ENCODE results near the gene USH2A. TPM values are rescaled to one million over a fixed set of nuclear protein-coding genes. Genes with fewer than 3 reads are reported as not detected.

The USH2A gene
- polyA plus RNA-seq, 2 of the 4 experiments (the other 2 are of a cell fraction) = not detected

DNA sequence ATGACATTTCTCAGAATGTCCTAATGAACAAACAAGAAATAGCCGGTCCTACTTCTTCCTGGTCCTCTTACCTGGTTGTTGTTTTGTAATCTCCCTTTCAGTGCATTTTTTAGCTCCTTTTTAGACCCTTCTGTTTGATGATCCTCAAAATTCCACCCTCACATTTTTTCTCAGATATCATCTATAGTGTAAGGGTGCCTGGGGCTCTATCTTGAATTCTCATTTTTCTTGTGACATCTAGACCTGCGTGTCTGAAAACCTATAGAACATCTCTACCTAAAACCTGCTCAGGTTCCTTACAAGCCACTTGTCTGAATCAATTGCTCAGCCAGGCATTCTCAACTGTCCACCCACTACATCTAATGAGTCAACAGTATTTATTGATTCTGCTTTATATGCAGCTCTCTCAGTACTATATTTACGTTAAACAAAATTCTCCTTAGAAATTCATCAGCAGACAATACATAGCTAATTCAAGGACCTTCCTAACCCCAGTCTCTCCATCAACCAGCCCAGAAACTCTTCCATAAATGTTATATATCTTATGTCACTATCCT is 36.5 kb upstream of the USH2A start:
- CTCF ChIA-PET = no interaction called here

DNA sequence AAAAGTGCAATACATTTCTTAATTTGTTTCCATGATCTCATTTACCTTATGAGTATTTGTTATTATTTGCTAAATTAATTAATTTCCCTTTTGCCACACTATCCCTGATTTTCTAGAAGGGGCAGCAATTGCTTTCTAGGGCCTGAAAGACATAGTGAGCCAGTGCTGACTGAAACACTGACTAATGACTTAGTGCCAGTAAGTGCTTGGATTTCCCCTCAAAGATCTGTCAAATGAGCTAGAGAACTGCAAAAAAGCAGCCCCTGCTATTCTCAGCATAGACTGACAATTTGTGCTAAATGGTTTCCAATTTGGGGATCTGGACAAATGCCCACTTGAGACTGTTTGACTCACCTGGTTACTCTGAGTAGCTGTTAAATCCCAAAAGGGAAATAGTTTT is 35.6 kb upstream of the USH2A start:
- Histone ChIP-seq H3K27ac (no peak overlapping the region), H3K4me3 (no peak overlapping the region), H3K9me3 (no peaks in the 10 kb centered on the region), H3K4me1 (no peaks in the 10 kb centered on the region), H3K4me2 (no peak overlapping the region)
- CTCF ChIA-PET = no interaction called here
- no peak for ATAC-seq
- DNase-seq (ENCODE audit: low read depth in 1 of 2, low spot score in 1 of 2) = no peak
- TF ChIP-seq NPAS2 (CRISPR knock-in tag; IDR thresholded peaks at IDR 0.05; ENCODE audit: borderline replicate concordance) (no peak), KDM5A (IDR thresholded peaks at IDR 0.05) (no peak), ZSCAN20 (CRISPR knock-in tag; IDR thresholded peaks at IDR 0.05) (no peak), GATA3 (IDR thresholded peaks at IDR 0.05; ENCODE audit: borderline replicate concordance) (no peak), CHD4 (IDR thresholded peaks at IDR 0.05; ENCODE audit: borderline replicate concordance) (no peak), CHD2 (IDR thresholded peaks at IDR 0.05; ENCODE audit: low read length, partially characterized antibody) (no peak), HOXB5 (CRISPR knock-in tag; IDR thresholded peaks at IDR 0.05) (no peak), EP300 (IDR thresholded peaks at IDR 0.05) (no peak), RARB (CRISPR knock-in tag; IDR thresholded peaks at IDR 0.05) (no peak)
- TF ChIP-seq, protein P1, sequence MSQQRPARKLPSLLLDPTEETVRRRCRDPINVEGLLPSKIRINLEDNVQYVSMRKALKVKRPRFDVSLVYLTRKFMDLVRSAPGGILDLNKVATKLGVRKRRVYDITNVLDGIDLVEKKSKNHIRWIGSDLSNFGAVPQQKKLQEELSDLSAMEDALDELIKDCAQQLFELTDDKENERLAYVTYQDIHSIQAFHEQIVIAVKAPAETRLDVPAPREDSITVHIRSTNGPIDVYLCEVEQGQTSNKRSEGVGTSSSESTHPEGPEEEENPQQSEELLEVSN (IDR thresholded peaks at IDR 0.05; ENCODE audit: borderline replicate concordance, low read depth) = no peak
- TF ChIP-seq, protein P2, sequence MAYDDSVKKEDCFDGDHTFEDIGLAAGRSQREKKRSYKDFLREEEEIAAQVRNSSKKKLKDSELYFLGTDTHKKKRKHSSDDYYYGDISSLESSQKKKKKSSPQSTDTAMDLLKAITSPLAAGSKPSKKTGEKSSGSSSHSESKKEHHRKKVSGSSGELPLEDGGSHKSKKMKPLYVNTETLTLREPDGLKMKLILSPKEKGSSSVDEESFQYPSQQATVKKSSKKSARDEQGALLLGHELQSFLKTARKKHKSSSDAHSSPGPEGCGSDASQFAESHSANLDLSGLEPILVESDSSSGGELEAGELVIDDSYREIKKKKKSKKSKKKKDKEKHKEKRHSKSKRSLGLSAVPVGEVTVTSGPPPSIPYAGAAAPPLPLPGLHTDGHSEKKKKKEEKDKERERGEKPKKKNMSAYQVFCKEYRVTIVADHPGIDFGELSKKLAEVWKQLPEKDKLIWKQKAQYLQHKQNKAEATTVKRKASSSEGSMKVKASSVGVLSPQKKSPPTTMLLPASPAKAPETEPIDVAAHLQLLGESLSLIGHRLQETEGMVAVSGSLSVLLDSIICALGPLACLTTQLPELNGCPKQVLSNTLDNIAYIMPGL (CRISPR knock-in tag; IDR thresholded peaks at IDR 0.05; ENCODE audit: borderline replicate concordance) = no peak
- TF ChIP-seq, protein P3, sequence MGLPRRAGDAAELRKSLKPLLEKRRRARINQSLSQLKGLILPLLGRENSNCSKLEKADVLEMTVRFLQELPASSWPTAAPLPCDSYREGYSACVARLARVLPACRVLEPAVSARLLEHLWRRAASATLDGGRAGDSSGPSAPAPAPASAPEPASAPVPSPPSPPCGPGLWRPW (IDR thresholded peaks at IDR 0.05) = no peak
- FAIRE-seq = no peak
- POLR2A ChIA-PET = no interaction called here

More for the DNA sequence above, 36.5 kb upstream of the USH2A start:
- no peak overlapping the region for H3K4me3 ChIP-seq
- POLR2A ChIA-PET = no interaction called here
- no peaks in the 10 kb centered on the region for H3K9me3 ChIP-seq
- FAIRE-seq = no peak
- H3K27ac ChIP-seq = no peak overlapping the region
- WGBS (ENCODE audit: missing lambda C conversion rate) = 32% methylated on average over 3 of the region's 3 CpGs
- ATAC-seq = no peak
- H3K4me1 ChIP-seq = no peaks in the 10 kb centered on the region
- DNase-seq (ENCODE audit: low read depth in 1 of 2, low spot score in 1 of 2) = no peak
- no peak overlapping the region for H3K4me2 ChIP-seq
- no peak for TF ChIP-seq RNF2 (IDR thresholded peaks at IDR 0.05; ENCODE audit: borderline replicate concordance, low read depth)
- no peak for TF ChIP-seq SREBF2 (IDR thresholded peaks at IDR 0.05)
- no peak for TF ChIP-seq ESRRA (IDR thresholded peaks at IDR 0.05; ENCODE audit: borderline replicate concordance, low read length)
- TF ChIP-seq, protein P1 (IDR thresholded peaks at IDR 0.05; ENCODE audit: borderline replicate concordance, low read depth) = no peak
- TF ChIP-seq FOSL2 (IDR thresholded peaks at IDR 0.05) = no peak
- no peak for TF ChIP-seq FOSL2 (CRISPR knock-in tag; IDR thresholded peaks at IDR 0.05)
- no peak for TF ChIP-seq EHF (CRISPR knock-in tag; IDR thresholded peaks at IDR 0.05)
- no peak for TF ChIP-seq RARB (CRISPR knock-in tag; IDR thresholded peaks at IDR 0.05)
- TF ChIP-seq EP300 (IDR thresholded peaks at IDR 0.05) = no peak
- TF ChIP-seq, protein P4, sequence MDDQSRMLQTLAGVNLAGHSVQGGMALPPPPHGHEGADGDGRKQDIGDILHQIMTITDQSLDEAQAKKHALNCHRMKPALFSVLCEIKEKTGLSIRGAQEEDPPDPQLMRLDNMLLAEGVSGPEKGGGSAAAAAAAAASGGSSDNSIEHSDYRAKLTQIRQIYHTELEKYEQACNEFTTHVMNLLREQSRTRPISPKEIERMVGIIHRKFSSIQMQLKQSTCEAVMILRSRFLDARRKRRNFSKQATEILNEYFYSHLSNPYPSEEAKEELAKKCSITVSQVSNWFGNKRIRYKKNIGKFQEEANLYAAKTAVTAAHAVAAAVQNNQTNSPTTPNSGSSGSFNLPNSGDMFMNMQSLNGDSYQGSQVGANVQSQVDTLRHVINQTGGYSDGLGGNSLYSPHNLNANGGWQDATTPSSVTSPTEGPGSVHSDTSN (IDR thresholded peaks at IDR 0.05) = no peak

DNA sequence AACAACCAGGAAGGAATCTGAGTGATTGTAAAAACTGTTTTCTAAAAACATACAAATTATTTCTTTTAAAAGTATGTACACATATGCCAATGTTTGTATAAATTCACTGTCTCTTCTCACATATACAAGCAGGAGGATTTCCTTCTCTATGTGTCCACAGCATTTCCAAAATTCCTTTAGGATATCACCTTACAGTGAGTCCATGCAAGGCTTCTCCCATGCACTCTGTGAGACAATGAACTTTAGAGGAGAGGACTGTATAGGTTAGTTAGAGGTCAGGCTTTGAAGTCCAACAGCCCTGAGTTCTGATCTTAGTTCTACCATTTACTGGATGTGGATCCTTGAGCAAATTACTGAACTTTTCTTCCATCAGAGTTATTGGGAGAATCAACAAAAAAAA is 34.1 kb upstream of the USH2A start:
- Histone ChIP-seq H3K9me3 (no peaks in the 10 kb centered on the region), H3K27ac (no peak overlapping the region), H3K4me1 (no peaks in the 10 kb centered on the region), H3K4me3 (no peak overlapping the region), H3K4me2 (no peak overlapping the region)
- ATAC-seq = no peak
- FAIRE-seq = no peak
- POLR2A ChIA-PET = no interaction called here
- CTCF ChIA-PET = no interaction called here
- DNase-seq (ENCODE audit: low read depth in 1 of 2, low spot score in 1 of 2) = no peak
- TF ChIP-seq RCOR1 (IDR thresholded peaks at IDR 0.05; ENCODE audit: low read depth, low read length) (no peak), EHMT2 (IDR thresholded peaks at IDR 0.05; ENCODE audit: low read depth) (no peak), MYC (IDR thresholded peaks at IDR 0.05; ENCODE audit: borderline replicate concordance, low read length) (no peak), GATA3 (IDR thresholded peaks at IDR 0.05; ENCODE audit: borderline replicate concordance) (no peak), POLR2AphosphoS2 (conservative IDR thresholded peaks at IDR 0.05; ENCODE audit: low read length) (no peak), RNF2 (IDR thresholded peaks at IDR 0.05; ENCODE audit: borderline replicate concordance, low read depth) (no peak), ZSCAN20 (CRISPR knock-in tag; IDR thresholded peaks at IDR 0.05) (no peak), MAZ (IDR thresholded peaks at IDR 0.05; ENCODE audit: borderline replicate concordance, low read depth, low read length) (no peak), HOXB5 (CRISPR knock-in tag; IDR thresholded peaks at IDR 0.05) (no peak), RFX5 (IDR thresholded peaks at IDR 0.05) (no peak), KDM5A (IDR thresholded peaks at IDR 0.05) (no peak), HEYL (CRISPR knock-in tag; IDR thresholded peaks at IDR 0.05) (no peak)
- TF ChIP-seq, protein P5, sequence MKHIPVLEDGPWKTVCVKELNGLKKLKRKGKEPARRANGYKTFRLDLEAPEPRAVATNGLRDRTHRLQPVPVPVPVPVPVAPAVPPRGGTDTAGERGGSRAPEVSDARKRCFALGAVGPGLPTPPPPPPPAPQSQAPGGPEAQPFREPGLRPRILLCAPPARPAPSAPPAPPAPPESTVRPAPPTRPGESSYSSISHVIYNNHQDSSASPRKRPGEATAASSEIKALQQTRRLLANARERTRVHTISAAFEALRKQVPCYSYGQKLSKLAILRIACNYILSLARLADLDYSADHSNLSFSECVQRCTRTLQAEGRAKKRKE (CRISPR knock-in tag; IDR thresholded peaks at IDR 0.05; ENCODE audit: low read depth) = no peak
- TF ChIP-seq, protein P3 (IDR thresholded peaks at IDR 0.05) = no peak
